GM19099 (cell line): ENCODE results near the gene RBM39.

Experiments
- POLR2A ChIP-seq: IDR thresholded peaks from 3 replicates; pipeline ENCODE4 v1.6.1; 2011; ENCODE audit warnings: low read depth; ENCODE audit not compliant: insufficient read length; ENCODE audit errors: extremely low read depth

Gene RBM39

GRCh38 chr20:35714127-35714526 lies 27.9 kb downstream of the RBM39 start:
- TF ChIP-seq POLR2A, result no peak

- peak; percentile 10 for TF ChIP-seq POLR2A
These were observed 28.9 kb downstream of the RBM39 start for GRCh38 chr20:35713120-35713519.

GRCh38 chr20:35711588-35712209 lies 30.4 kb downstream of the RBM39 start:
- no peak for TF ChIP-seq POLR2A

- no peak for TF ChIP-seq POLR2A
These were observed 31.0 kb downstream of the RBM39 start for GRCh38 chr20:35710884-35711587.

GRCh38 chr20:35710039-35710438 lies 32.0 kb downstream of the RBM39 start:
- no peak for TF ChIP-seq POLR2A

GRCh38 chr20:35709259-35709658 lies 32.8 kb downstream of the RBM39 start:
- TF ChIP-seq POLR2A, result no peak

GRCh38 chr20:35708502-35708901 lies 33.6 kb downstream of the RBM39 start:
- no peak for TF ChIP-seq POLR2A

GRCh38 chr20:35704514-35705261 lies 37.4 kb downstream of the RBM39 start:
- TF ChIP-seq POLR2A, result no peak

GRCh38 chr20:35702824-35703695 lies 39.0 kb downstream of the RBM39 start:
- peak; percentile 8 for TF ChIP-seq POLR2A

- TF ChIP-seq POLR2A, result peak; percentile 7
These were observed 39.8 kb downstream of the RBM39 start for GRCh38 chr20:35702051-35702823.

- peak; percentile 14 for TF ChIP-seq POLR2A
These were observed 41.4 kb downstream of the RBM39 start for GRCh38 chr20:35700625-35701148.

- TF ChIP-seq POLR2A, result no peak
These were observed 42.0 kb downstream of the RBM39 start for GRCh38 chr20:35699957-35700624.
